ENCODE measurements around the gene CLTRN.
"Not testable (repeated sequence)": the region's sequence is repeated elsewhere in the genome, so short reads cannot be mapped to it uniquely, and the experiment has no call there.

The CLTRN gene, protein sequence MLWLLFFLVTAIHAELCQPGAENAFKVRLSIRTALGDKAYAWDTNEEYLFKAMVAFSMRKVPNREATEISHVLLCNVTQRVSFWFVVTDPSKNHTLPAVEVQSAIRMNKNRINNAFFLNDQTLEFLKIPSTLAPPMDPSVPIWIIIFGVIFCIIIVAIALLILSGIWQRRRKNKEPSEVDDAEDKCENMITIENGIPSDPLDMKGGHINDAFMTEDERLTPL

DNA sequence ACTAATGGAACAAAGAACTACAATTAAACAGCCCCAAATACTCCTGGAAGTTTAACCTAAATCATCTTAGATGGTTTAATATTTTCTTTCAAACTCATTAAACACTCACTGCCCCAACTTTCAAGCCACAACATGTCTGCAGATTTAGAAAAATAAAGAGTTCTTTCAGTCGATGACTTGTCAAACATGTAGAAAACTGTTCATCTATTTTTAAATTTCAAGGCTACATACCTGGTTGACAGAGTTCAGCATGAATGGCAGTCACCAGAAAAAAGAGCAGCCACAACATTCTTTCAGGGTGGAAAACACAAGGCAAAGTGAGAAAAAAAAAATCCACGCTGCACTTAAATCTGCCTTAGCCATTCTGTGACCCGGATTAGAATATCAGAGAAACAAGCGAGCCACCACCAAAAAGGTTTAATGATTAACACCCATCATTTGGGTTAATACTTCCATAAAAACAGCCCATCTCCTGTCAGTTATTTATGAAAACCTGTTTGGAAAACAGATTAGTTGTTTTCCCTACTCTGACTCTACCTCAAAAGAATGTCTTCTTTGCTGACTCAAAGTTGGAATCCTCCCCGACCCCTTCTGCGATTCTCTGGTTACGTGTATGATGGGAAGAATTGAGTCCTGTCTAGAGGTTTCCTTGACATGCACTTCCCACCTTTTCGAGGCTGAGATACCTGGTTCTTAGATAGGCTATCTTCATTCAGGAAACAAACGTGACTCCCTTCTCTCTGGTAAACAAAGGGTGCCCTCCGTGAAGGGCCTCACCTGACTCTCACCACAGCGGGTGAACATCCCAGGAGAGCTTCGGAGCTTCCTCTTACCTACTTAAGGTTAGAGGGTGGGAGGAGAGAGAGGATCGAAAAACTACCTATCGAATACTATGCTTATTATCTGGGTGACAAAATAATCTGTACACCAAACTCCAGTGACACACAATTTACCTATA, at the start of gene CLTRN:
Gene CLTRN (minus strand): TSS at position 319 of the 958 bp plus-strand sequence. CDS start 30 bp downstream, at position 289.
- no peak for DNase-seq

- not testable (repeated sequence) for DNase-seq
These were observed 39.7 kb upstream of the CLTRN start for GRCh38 chrX:15704273-15704672.

- DNase-seq, result not testable (repeated sequence)
These were observed 39.2 kb upstream of the CLTRN start for GRCh38 chrX:15703809-15704208.

- DNase-seq, result no peak
These were observed 38.1 kb upstream of the CLTRN start for GRCh38 chrX:15702488-15703371.

DNA sequence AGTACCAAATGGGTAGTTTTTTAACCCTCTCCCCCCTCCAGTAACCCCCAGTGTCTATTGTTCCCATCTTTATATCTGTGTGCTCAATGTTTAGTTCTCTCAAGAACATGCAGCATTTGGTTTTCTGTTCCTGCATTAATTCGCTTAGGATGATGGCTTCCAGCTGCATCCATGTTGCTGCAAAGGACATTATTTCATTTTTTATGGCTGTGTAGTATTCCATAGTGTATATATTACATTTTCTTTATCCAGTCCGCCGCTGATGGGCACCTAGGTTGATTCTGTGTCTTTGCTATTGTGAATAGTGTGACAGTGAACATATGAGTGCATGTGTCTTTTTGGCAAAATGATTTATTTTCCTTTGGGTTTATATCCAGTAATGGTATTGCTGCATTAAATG, 31.9 kb upstream of the CLTRN start:
- no peak for DNase-seq

DNA sequence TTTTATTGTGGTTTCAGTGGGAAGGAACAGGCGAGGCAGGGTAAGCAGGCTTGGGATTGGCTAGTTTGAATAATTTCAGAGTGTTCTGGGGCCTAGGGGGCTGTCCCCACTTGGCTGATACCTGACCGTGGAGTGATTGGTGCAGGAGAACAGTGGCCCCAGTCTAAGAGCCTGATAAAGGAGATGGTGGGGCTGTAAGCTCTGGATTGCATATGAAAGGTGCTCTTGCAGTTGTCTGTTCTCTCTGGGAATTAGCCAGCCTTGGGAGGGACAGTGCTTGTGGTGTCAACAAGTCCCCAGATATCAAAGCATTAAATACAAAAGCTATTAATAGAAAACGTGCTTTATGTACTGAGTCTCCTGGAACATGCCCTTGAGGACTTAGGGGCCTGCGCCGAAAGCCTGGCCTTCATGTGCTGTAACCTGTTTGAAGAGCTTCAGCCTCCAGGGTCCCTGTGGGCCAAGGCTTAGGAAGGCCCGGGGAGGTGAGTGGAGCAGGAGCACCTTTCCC, 30.4 kb upstream of the CLTRN start:
- no peak for DNase-seq

- DNase-seq, result peak; percentile 38
These were observed 22.4 kb upstream of the CLTRN start for GRCh38 chrX:15686818-15687685.

- no peak for DNase-seq
These were observed 18.6 kb upstream of the CLTRN start for GRCh38 chrX:15683193-15683592.

DNA sequence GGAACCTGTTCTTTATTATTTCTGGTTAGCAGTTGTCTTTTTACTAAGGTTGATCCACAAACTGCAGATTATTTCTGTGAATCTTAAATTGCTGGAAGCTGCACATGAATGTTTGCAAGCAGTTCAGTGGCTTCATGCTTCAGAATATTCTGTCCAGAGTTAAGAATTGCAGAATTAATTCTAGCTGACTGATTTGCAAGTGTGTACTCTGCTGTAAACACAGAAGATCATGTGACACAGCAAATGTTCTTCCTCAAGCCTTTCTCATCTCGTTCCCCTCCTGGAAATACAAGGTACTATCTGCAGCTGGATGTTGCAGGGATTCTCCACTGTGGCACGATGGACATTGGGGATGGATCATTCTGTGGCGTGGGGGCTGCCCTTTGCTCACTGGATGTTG, 16.8 kb upstream of the CLTRN start:
- no peak for DNase-seq

DNA sequence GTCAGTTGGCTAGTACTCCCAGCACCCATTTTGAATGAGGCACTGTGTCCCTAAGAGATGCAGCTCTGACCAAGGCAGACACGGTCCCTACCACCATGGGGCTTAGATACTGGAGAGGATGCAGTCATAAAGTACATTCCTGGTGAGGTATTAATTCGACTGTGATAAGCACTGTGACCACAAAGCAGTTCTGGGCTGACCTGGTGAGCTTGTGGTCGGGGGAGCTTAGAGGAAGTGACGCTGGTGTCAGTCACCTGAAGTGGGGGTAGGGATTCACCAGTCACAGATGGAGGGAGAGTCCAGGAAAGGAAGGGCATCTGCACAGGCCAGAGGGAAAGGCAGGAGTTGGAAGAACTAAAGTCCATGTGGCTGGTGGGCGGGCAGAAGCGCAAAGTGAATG, 15.8 kb upstream of the CLTRN start:
- peak; percentile 9 for DNase-seq

DNA sequence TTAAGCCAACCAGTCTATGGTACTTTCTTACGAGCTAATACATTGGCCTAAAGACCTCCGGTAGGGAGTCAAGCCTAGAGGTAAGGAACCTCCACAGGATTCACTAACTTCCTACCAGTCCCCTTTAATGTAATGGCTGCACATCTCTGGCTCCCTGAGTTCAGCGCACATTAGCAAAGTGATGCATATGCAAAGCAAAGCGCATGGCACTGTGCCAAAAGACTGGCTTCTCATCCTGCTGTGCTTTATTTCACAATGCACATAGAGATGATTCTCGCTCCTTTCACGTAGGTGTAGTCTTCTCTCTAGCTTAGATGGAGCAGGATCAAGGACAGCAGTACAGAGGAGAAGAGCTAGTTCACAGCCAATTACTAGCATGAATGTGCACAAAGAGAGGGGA, 14.6 kb upstream of the CLTRN start:
- DNase-seq, result peak; percentile 3

DNA sequence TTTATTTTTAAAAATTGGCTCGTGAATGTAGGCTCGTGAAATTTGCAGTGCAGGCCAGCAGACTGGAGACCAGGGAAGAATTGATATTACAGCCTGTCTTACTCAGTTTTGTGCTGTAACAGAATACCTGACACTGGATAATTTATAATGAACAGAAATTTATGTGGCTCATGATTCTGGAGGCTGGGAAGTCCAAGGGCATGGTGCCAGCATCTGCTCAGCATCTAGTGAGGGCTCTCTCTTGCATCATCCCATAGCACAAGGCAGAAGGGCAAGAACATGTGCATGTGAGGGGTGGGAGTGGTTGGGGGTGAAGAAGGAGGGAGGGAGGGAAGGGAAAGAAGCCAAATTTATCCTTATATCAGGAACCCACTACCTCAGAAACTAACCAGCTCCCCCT, 13.7 kb upstream of the CLTRN start:
- DNase-seq, result no peak

- no peak for DNase-seq
These were observed 12.3 kb upstream of the CLTRN start for GRCh38 chrX:15676886-15677285.

DNA sequence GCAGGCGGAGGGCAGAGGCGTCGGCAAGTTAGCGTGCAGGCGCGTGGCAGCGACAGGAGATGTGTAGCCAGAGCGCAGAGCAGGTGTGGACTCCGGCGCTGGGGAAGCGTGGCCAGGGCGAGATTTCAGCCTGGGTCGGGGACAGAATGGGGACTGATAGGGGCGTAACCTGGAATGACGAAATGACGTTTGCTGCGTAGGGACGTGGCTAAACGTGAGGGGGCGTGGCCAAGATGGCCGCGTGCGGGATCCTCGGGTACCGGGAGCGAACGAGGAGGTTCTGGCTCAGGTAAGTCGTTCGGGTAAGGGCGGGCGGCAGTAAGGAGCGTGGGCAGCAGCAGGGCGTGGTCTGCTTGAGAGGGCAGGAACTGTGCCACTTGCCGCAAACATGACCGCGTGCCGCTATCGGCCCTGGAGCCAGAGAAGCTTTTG, 10.9 kb upstream of the CLTRN start:
- DNase-seq, result no peak

- DNase-seq, result peak; percentile 89
These were observed 10.4 kb upstream of the CLTRN start for GRCh38 chrX:15674841-15675489.

DNA sequence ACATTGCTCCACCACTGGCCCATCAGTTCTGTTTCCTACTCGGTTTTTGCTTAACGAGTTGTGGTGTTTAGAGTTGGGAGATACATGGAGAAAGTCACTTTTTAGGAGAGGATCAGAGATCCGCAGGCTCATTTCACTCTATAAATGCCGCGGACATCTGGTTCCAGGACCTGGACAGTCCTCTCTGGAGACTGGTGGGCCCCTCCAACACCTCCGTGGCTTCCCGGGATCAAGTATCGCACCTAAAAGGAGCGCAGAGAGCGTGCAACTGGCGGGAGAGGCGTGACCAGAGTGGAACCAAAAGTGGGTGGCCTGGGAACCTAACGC, 9.9 kb upstream of the CLTRN start:
- no peak for DNase-seq

- DNase-seq, result no peak
These were observed 9.4 kb upstream of the CLTRN start for GRCh38 chrX:15673970-15674369.

DNA sequence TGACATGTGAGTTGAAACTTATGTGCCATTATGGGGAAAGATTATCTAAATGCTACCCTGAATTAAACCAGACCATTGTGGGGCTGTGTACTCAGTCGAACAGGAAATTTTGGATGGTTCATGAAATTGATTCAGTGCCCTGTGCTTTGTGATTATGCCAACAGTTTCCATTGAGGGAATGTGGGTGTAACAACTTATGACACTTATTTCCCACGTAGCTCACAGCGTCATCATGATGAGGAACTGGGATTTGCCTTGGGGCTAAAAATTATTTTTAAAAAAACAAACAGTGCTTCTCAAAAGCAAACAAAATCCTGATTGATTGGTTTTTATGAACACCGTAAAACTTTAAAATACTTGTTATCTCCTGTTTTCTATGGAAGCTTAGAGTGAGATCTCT, 8.3 kb upstream of the CLTRN start:
- no peak for DNase-seq

DNA sequence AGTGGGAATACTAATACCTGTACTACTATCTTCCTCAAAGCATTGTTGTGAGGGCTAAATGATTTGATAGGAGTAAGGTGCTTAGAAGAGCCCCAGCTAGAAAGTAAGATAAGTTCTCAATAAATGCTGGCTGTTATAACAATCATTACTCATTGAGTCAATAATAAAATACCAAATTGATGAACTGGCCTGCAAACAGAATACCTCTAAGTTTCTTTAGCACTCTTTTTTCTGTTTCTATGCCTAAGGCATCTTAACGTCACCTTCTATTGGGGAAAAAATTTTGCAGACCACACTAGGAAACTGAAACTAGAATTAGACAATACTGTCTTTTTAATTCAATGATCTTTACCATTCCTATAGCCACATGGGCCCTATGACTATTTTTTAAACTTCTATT, 1.2 kb downstream of the CLTRN start:
- DNase-seq, result no peak

- not testable (repeated sequence) for DNase-seq
These were observed 9.8 kb downstream of the CLTRN start for GRCh38 chrX:15654804-15655203.

DNA sequence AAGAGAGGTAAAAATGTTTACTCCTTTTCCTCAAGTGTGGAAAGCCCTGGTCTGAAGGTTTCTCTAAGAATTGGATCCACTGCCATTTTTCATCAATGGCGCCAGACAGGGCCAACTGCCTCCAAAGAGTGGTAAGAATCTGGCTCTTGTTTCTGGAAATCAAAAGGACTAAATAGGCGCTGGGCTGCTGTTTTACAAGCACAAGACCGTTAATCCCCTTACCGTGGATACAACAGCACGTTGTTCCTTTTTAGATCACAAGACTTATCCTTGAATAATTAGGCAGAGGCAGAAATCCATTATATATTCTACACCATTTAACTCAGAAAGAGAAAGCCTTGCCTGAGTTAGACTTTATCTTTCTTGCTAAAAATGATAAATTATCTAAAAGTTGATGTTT, 10.6 kb downstream of the CLTRN start:
- no peak for DNase-seq

DNA sequence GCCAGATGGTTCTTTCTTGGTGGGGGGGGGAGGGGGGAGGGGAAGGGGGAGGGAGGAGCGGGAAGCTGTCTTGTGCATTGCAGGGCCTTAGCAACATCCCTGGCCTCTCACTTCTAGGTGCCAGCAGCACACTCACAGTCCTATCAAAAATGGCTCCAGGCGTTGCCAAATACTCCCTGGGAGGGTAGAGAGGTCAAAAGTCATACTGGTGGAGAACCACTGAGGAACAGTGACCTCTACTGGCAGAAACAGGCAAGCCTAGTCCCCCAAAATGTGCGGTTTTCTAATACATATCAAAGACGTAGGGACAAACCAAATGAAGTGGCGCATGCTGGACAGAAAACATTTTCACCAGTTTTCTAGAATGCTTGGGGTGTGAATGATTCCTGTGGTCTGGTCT, 17.1 kb downstream of the CLTRN start:
- DNase-seq, result not testable (repeated sequence)

All from fibroblast of skin of right quadriceps (primary cell).